Measurements from ENCODE around the gene FBXL7. TPM values are rescaled to one million over a fixed set of nuclear protein-coding genes. Genes with fewer than 3 reads are reported as not detected.

FBXL7 gene
- total RNA-seq, 5 donors from 2014 or later (not counting 1 experiment from before 2014, with no cell fraction given): 0.06 to 0.07 TPM; not detected in 3

DNA sequence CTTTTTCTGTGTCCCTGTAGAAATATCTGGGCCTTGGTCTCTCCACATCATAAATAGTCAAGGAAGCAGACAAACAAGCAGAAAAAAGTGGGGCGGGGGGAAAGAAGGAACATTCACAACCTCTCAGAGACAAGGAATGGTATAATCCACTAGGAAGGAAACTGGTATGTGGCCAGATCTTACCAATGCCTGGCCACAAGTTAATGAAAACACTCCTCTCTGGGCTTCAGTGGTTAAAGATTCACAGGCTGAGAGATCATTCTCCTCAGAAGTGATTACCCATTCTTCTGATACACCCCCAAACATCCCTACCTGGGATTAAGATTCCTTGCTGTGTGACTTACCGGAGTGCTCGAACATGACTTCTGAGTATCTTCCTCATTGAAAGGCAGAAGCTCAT, 389.0 kb downstream of the FBXL7 start:
- ChIA-PET CTCF (interaction anchor here in 1 of 2 donors (0.6 kb wide), 1 partner anchor 13 kb away, joined by 3 read pairs; no protein-coding TSS in a partner anchor), POLR2A (interaction anchor here in 1 of 2 donors (0.6 kb wide), 1 partner anchor 65 kb away, joined by 5 read pairs; no protein-coding TSS in a partner anchor)
- Mint-ChIP-seq H3K4me3 (no peak overlapping the region), H3K36me3 (no peaks in the 10 kb centered on the region), H3K27ac (no peak overlapping the region), H3K27me3 (no peaks in the 10 kb centered on the region), H3K4me1 (no peaks in the 10 kb centered on the region), H3K9me3 (peaks cover 0 to 16% (median 6%) of the 10 kb centered on the region in 3 donors)
- H3K9me3 ChIP-seq: no peaks in the 10 kb centered on the region
- H3K4me3 ChIP-seq (ENCODE audit: control insufficient read depth in 1 of 2, extremely low read depth in 1 of 2, low read length in 1 of 2): no peak overlapping the region
- 100% methylated on average over 2 of the region's 3 CpGs for WGBS (ENCODE audit: insufficient coverage)
- H3K27me3 ChIP-seq (replicated peaks in 1 of 2; ENCODE audit: control insufficient read depth in 2 of 2, extremely low read depth in 1 of 2, insufficient read depth in 2 of 2, low read length in 1 of 2): no peaks in the 10 kb centered on the region
- no peaks in the 10 kb centered on the region for H3K4me1 ChIP-seq (ENCODE audit: control insufficient read depth in 1 of 2, extremely low read depth in 1 of 2, insufficient read depth in 2 of 2, low read length in 2 of 2)
- no peak overlapping the region for H3K27ac ChIP-seq (ENCODE audit: low read length)
- DNase-seq (no peak), ATAC-seq (replicated peaks in 1 of 4) (no peak)
- no peaks in the 10 kb centered on the region for H3K36me3 ChIP-seq (ENCODE audit: control insufficient read depth in 2 of 2, extremely low read depth in 1 of 2, insufficient read depth in 1 of 2, low read length in 1 of 2)

DNA sequence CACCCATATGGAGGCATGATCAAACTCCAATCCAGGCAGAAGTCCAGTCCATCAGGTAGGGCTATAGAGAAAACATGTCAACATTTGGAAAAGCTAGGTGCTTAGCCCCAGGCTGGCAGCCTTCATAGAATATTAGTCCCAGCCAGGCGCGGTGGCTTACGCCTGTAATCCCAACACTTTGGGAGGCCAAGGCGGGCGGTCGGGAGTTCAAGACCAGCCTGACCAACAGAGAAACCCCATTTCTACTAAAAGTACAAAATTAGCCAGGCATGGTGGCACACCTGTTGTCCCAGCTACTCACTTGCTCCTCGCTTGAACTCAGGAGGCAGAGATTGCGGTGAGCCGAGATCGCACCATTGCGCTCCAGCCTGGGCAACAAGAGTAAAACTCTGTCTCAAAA, 393.9 kb downstream of the FBXL7 start:
- Histone ChIP-seq H3K4me1 (ENCODE audit: control insufficient read depth in 1 of 2, extremely low read depth in 1 of 2, insufficient read depth in 2 of 2, low read length in 2 of 2) (no peaks in the 10 kb centered on the region), H3K36me3 (ENCODE audit: control insufficient read depth in 2 of 2, extremely low read depth in 1 of 2, insufficient read depth in 1 of 2, low read length in 1 of 2) (no peaks in the 10 kb centered on the region), H3K27ac (ENCODE audit: low read length) (no peak overlapping the region), H3K9me3 (peaks cover 3% of the 10 kb centered on the region), H3K4me3 (ENCODE audit: control insufficient read depth in 1 of 2, extremely low read depth in 1 of 2, low read length in 1 of 2) (no peak overlapping the region), H3K27me3 (replicated peaks in 1 of 2; ENCODE audit: control insufficient read depth in 2 of 2, extremely low read depth in 1 of 2, insufficient read depth in 2 of 2, low read length in 1 of 2) (no peaks in the 10 kb centered on the region)
- POLR2A ChIA-PET: no interaction called here
- no peaks in the 10 kb centered on the region for H3K27me3 Mint-ChIP-seq
- CTCF ChIA-PET: no interaction called here
- H3K36me3 Mint-ChIP-seq: no peaks in the 10 kb centered on the region
- no peak for DNase-seq
- no peak for ATAC-seq (replicated peaks in 1 of 4)
- H3K9me3 Mint-ChIP-seq: peaks cover 0 to 13% (median 5%) of the 10 kb centered on the region in 3 donors
- H3K4me1 Mint-ChIP-seq: no peaks in the 10 kb centered on the region
- no peak overlapping the region for H3K4me3 Mint-ChIP-seq
- H3K27ac Mint-ChIP-seq: no peak overlapping the region
- whole genome bisulfite sequencing (ENCODE audit: insufficient coverage): 79% methylated on average over 10 of the region's 11 CpGs

DNA sequence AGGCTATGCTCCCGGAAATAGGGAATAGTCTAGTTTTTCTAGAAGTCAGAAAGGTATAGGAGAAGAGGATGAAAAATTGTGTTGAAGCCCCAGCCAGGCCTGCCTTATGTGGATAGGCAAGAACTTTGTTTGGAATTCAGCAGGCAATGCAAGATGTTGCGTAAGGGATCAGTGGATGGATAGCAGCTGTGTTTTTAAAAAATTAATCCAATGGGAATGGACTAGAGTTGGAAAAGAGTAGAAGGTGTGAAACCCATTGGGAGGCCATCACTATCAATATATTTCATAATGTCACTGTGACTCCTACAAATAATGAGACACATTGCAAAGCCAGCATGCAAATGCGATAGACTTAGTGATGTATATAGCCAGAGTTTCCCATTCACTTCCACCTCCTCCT, 397.7 kb downstream of the FBXL7 start:
- H3K9me3 ChIP-seq: peaks cover 3% of the 10 kb centered on the region
- no peak for ATAC-seq (replicated peaks in 1 of 4)
- Mint-ChIP-seq H3K4me1 (no peaks in the 10 kb centered on the region), H3K27ac (no peak overlapping the region), H3K4me3 (no peak overlapping the region), H3K27me3 (no peaks in the 10 kb centered on the region), H3K9me3 (peaks cover 0 to 5% (median 4%) of the 10 kb centered on the region in 3 donors), H3K36me3 (no peaks in the 10 kb centered on the region)
- no peak for DNase-seq
- ChIA-PET CTCF (no interaction called here), POLR2A (no interaction called here)
- H3K4me1 ChIP-seq (ENCODE audit: control insufficient read depth in 1 of 2, extremely low read depth in 1 of 2, insufficient read depth in 2 of 2, low read length in 2 of 2): no peaks in the 10 kb centered on the region
- H3K27ac ChIP-seq (ENCODE audit: low read length): no peak overlapping the region
- 100% methylated on average over 2 of the region's 3 CpGs for WGBS (ENCODE audit: insufficient coverage)
- no peak overlapping the region for H3K4me3 ChIP-seq (ENCODE audit: control insufficient read depth in 1 of 2, extremely low read depth in 1 of 2, low read length in 1 of 2)
- H3K27me3 ChIP-seq (replicated peaks in 1 of 2; ENCODE audit: control insufficient read depth in 2 of 2, extremely low read depth in 1 of 2, insufficient read depth in 2 of 2, low read length in 1 of 2): no peaks in the 10 kb centered on the region
- H3K36me3 ChIP-seq (ENCODE audit: control insufficient read depth in 2 of 2, extremely low read depth in 1 of 2, insufficient read depth in 1 of 2, low read length in 1 of 2): no peaks in the 10 kb centered on the region

DNA sequence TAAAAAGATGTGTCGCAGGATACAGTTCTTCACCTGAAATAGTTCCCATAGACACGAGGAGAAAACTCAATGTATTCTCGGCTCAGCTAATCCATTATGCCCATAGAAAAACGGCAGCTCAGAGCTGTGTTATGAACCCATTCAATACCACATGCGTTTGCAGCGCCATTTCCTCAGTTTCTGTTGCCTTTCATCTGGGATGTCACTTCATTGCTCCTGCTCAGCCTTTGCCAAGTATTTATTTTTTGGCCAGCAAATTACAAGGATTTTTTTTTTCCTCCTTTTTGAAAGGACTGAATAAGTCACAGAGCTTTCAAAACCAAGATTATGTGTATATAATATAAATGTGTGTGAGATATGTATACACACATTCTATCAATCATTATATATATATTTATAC, 398.7 kb downstream of the FBXL7 start:
- H3K4me1 Mint-ChIP-seq: no peaks in the 10 kb centered on the region
- Histone ChIP-seq H3K27me3 (replicated peaks in 1 of 2; ENCODE audit: control insufficient read depth in 2 of 2, extremely low read depth in 1 of 2, insufficient read depth in 2 of 2, low read length in 1 of 2) (no peaks in the 10 kb centered on the region), H3K27ac (ENCODE audit: low read length) (no peak overlapping the region), H3K36me3 (ENCODE audit: control insufficient read depth in 2 of 2, extremely low read depth in 1 of 2, insufficient read depth in 1 of 2, low read length in 1 of 2) (no peaks in the 10 kb centered on the region), H3K4me1 (ENCODE audit: control insufficient read depth in 1 of 2, extremely low read depth in 1 of 2, insufficient read depth in 2 of 2, low read length in 2 of 2) (no peaks in the 10 kb centered on the region), H3K4me3 (ENCODE audit: control insufficient read depth in 1 of 2, extremely low read depth in 1 of 2, low read length in 1 of 2) (no peak overlapping the region), H3K9me3 (peaks cover 3% of the 10 kb centered on the region)
- H3K4me3 Mint-ChIP-seq: no peak overlapping the region
- H3K9me3 Mint-ChIP-seq: peaks cover 0 to 5% (median 4%) of the 10 kb centered on the region in 3 donors
- H3K36me3 Mint-ChIP-seq: no peaks in the 10 kb centered on the region
- 77% methylated on average over 5 of the region's 6 CpGs for WGBS (ENCODE audit: insufficient coverage)
- H3K27ac Mint-ChIP-seq: no peak overlapping the region
- ATAC-seq (replicated peaks in 1 of 4) (no peak), DNase-seq (no peak)
- H3K27me3 Mint-ChIP-seq: no peaks in the 10 kb centered on the region
- CTCF ChIA-PET: no interaction called here
- POLR2A ChIA-PET: no interaction called here

DNA sequence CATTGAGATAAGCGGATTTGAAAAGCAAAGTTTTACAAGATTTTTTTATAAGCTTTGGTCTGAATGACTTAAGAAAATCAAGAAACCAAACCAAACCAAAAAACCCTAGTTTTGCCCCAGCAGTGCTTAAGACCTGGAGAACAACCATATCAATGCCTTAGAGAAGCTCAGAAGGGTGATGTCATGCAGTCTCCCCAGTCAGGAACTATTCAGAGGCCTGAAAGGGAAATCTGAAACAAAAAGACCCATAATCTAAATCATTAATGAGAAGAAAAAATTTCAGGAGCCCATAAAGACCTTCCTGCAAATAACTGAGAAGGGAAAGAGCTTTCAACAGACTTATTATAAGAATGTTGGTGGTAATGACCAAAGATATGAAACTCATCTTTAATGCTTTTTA, 399.5 kb downstream of the FBXL7 start:
- Histone ChIP-seq H3K36me3 (ENCODE audit: control insufficient read depth in 2 of 2, extremely low read depth in 1 of 2, insufficient read depth in 1 of 2, low read length in 1 of 2) (no peaks in the 10 kb centered on the region), H3K27ac (ENCODE audit: low read length) (no peak overlapping the region), H3K4me3 (ENCODE audit: control insufficient read depth in 1 of 2, extremely low read depth in 1 of 2, low read length in 1 of 2) (no peak overlapping the region), H3K27me3 (replicated peaks in 1 of 2; ENCODE audit: control insufficient read depth in 2 of 2, extremely low read depth in 1 of 2, insufficient read depth in 2 of 2, low read length in 1 of 2) (no peaks in the 10 kb centered on the region), H3K9me3 (peaks cover 3% of the 10 kb centered on the region), H3K4me1 (ENCODE audit: control insufficient read depth in 1 of 2, extremely low read depth in 1 of 2, insufficient read depth in 2 of 2, low read length in 2 of 2) (no peaks in the 10 kb centered on the region)
- CTCF ChIA-PET: no interaction called here
- ATAC-seq (replicated peaks in 1 of 4) (no peak), DNase-seq (no peak)
- POLR2A ChIA-PET: no interaction called here
- WGBS (ENCODE audit: insufficient coverage): no CpG with 5 or more reads among the region's 1 CpG
- no peak overlapping the region for H3K4me3 Mint-ChIP-seq
- peaks cover 2 to 5% (median 4%) of the 10 kb centered on the region in 3 donors for H3K9me3 Mint-ChIP-seq
- H3K27me3 Mint-ChIP-seq: no peaks in the 10 kb centered on the region
- H3K4me1 Mint-ChIP-seq: no peaks in the 10 kb centered on the region
- no peak overlapping the region for H3K27ac Mint-ChIP-seq
- no peaks in the 10 kb centered on the region for H3K36me3 Mint-ChIP-seq

DNA sequence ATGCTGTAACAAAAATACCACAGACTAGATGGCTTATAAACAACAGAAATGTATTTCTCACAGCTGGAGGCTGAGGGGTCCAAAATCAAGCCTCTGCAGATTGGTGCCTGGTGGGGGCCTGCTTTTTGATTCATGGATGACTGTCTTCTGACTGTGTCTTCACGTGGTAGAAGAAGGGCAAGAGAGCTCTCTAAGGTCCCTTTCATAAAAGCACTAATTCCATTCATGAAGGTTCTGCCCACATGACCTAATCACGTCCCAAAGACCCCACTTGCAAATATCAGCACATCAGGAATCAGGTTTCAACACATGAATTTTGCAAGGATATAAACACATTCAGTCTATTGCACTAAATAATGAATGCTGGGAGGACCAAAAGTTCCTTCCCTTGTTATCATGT, 401.2 kb downstream of the FBXL7 start:
- Histone ChIP-seq H3K27me3 (replicated peaks in 1 of 2; ENCODE audit: control insufficient read depth in 2 of 2, extremely low read depth in 1 of 2, insufficient read depth in 2 of 2, low read length in 1 of 2) (no peaks in the 10 kb centered on the region), H3K4me1 (ENCODE audit: control insufficient read depth in 1 of 2, extremely low read depth in 1 of 2, insufficient read depth in 2 of 2, low read length in 2 of 2) (no peaks in the 10 kb centered on the region), H3K4me3 (ENCODE audit: control insufficient read depth in 1 of 2, extremely low read depth in 1 of 2, low read length in 1 of 2) (no peak overlapping the region), H3K9me3 (peaks cover 3% of the 10 kb centered on the region), H3K36me3 (ENCODE audit: control insufficient read depth in 2 of 2, extremely low read depth in 1 of 2, insufficient read depth in 1 of 2, low read length in 1 of 2) (no peaks in the 10 kb centered on the region), H3K27ac (ENCODE audit: low read length) (no peak overlapping the region)
- H3K4me3 Mint-ChIP-seq: no peak overlapping the region
- no peaks in the 10 kb centered on the region for H3K27me3 Mint-ChIP-seq
- 20% methylated on average over 1 of the region's 2 CpGs for WGBS (ENCODE audit: insufficient coverage)
- no peaks in the 10 kb centered on the region for H3K36me3 Mint-ChIP-seq
- no peaks in the 10 kb centered on the region for H3K4me1 Mint-ChIP-seq
- DNase-seq: no peak
- H3K27ac Mint-ChIP-seq: no peak overlapping the region
- H3K9me3 Mint-ChIP-seq: peaks cover 2 to 5% (median 4%) of the 10 kb centered on the region in 3 donors
- ChIA-PET CTCF (no interaction called here), POLR2A (no interaction called here)
- no peak for ATAC-seq (replicated peaks in 1 of 4)

DNA sequence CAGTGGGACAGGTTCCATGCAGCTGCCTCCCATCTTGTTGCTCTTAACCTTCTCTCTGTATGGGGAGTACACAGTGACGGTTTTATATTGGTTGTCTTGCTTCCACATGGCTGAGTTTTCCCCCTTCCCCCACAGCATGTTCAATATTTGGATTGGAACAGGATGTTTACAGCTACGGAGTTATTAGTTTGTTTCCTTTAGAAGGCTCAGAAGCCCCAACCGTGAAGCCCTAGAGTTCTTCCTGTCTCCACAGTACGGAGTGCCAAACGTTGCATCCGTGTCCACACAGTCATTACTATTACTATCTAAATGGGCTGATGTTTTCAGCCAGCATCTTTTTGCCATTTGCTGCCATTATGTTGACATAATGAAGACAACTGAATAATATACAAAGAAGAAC, 402.1 kb downstream of the FBXL7 start:
- no peaks in the 10 kb centered on the region for H3K4me1 Mint-ChIP-seq
- peaks cover 3% of the 10 kb centered on the region for H3K9me3 ChIP-seq
- no peak overlapping the region for H3K27ac ChIP-seq (ENCODE audit: low read length)
- ChIA-PET POLR2A (no interaction called here), CTCF (no interaction called here)
- no peaks in the 10 kb centered on the region for H3K36me3 ChIP-seq (ENCODE audit: control insufficient read depth in 2 of 2, extremely low read depth in 1 of 2, insufficient read depth in 1 of 2, low read length in 1 of 2)
- no peak overlapping the region for H3K4me3 Mint-ChIP-seq
- H3K27me3 Mint-ChIP-seq: no peaks in the 10 kb centered on the region
- H3K27me3 ChIP-seq (replicated peaks in 1 of 2; ENCODE audit: control insufficient read depth in 2 of 2, extremely low read depth in 1 of 2, insufficient read depth in 2 of 2, low read length in 1 of 2): no peaks in the 10 kb centered on the region
- ATAC-seq (replicated peaks in 1 of 4) (no peak), DNase-seq (no peak)
- no peak overlapping the region for H3K27ac Mint-ChIP-seq
- H3K36me3 Mint-ChIP-seq: no peaks in the 10 kb centered on the region
- WGBS (ENCODE audit: insufficient coverage): no CpG with 5 or more reads among the region's 6 CpGs
- no peaks in the 10 kb centered on the region for H3K4me1 ChIP-seq (ENCODE audit: control insufficient read depth in 1 of 2, extremely low read depth in 1 of 2, insufficient read depth in 2 of 2, low read length in 2 of 2)
- H3K4me3 ChIP-seq (ENCODE audit: control insufficient read depth in 1 of 2, extremely low read depth in 1 of 2, low read length in 1 of 2): no peak overlapping the region
- peaks cover 2 to 5% (median 4%) of the 10 kb centered on the region in 3 donors for H3K9me3 Mint-ChIP-seq

All from T-cell (primary cell).